Fibroblast of lung (primary cell): ENCODE results near the gene LYRM2. TPM values are rescaled to one million over a fixed set of nuclear protein-coding genes. Genes with fewer than 3 reads are reported as not detected.

Experiments
- DNase-seq, 2 donors: peaks; one replicate each; pipeline versions ENCODE4 v3.0.0 to v3.0.0-alpha.2; 2010; ENCODE audit warnings: low read depth in 2 of 2
- H2AFZ ChIP-seq: 2 replicates; pipeline ENCODE4 v1.5.1; 2012; ENCODE audit warnings: low read length, control low read depth, inconsistent platforms
- H3K27ac ChIP-seq: 2 replicates; pipeline ENCODE4 v1.5.1; 2011; ENCODE audit warnings: low read length, control low read depth; ENCODE audit not compliant: insufficient read depth
- H3K27me3 ChIP-seq: 2 replicates; pipeline ENCODE4 v1.5.1; 2011; ENCODE audit warnings: mild to moderate bottlenecking, low read length; ENCODE audit not compliant: control insufficient read depth, insufficient read depth
- H3K36me3 ChIP-seq: 2 replicates; pipeline ENCODE4 v1.5.1; 2011; ENCODE audit warnings: low read length; ENCODE audit not compliant: control insufficient read depth, insufficient read depth
- H3K4me1 ChIP-seq: 2 replicates; pipeline ENCODE4 v1.5.1; 2011; ENCODE audit warnings: low read length; ENCODE audit not compliant: control insufficient read depth, insufficient read depth; ENCODE audit errors: extremely low read depth
- H3K4me2 ChIP-seq: 2 replicates; pipeline ENCODE4 v1.5.1; 2011; ENCODE audit warnings: low read length, control low read depth; ENCODE audit not compliant: insufficient read depth; ENCODE audit errors: extremely low read depth
- H3K4me3 ChIP-seq, 4 experiments: fragments of 200-600 bp in 1 of 4; sonication (generic) in 1 of 4; replicated peaks in 1 of 4; 2 replicates each; pipeline ENCODE4 v1.5.1; 2011 to 2016; ENCODE audit warnings: low read length in 4 of 4, low read depth in 3 of 4, mild to moderate bottlenecking in 3 of 4, control low read depth in 2 of 4, inconsistent platforms in 1 of 4, mixed read lengths in 1 of 4; ENCODE audit not compliant: insufficient read depth in 1 of 4; ENCODE audit errors: control extremely low read depth in 1 of 4
- H3K79me2 ChIP-seq: 2 replicates; pipeline ENCODE4 v1.5.1; 2012; ENCODE audit warnings: mild to moderate bottlenecking, low read length, inconsistent platforms; ENCODE audit not compliant: control insufficient read depth, insufficient read depth
- H3K9ac ChIP-seq: 2 replicates; pipeline ENCODE4 v1.5.1; 2011; ENCODE audit warnings: mild to moderate bottlenecking, low read length, control low read depth; ENCODE audit not compliant: insufficient read depth
- H3K9me3 ChIP-seq: 2 replicates; pipeline ENCODE4 v1.5.1; 2012; ENCODE audit warnings: low read depth, low read length; ENCODE audit not compliant: control insufficient read depth, insufficient read depth
- H4K20me1 ChIP-seq: 2 replicates; pipeline ENCODE4 v1.5.1; 2011; ENCODE audit warnings: low read length; ENCODE audit not compliant: control insufficient read depth, insufficient read depth; ENCODE audit errors: extremely low read depth
- EZH2 ChIP-seq: IDR thresholded peaks from 2 replicates; pipeline ENCODE4 v1.5.1; 2012; ENCODE audit warnings: low read length, control low read depth, mild to moderate bottlenecking; ENCODE audit errors: missing control alignments
- polyA plus RNA-seq, 2 donors: library from polyadenylated mRNA; depleted of rRNA in 1 of 2; stranded (reverse) in 1 of 2; unstranded in 1 of 2; fragments of >200 nt; gene quantifications; 2 replicates each; pipeline ENCODE4 v1.2.1, GENCODE V29; 2011 to 2012; ENCODE audit warnings: missing spikeins in 1 of 2
- total RNA-seq: library from RNA; depleted of rRNA; stranded (reverse); fragments of >200 nt; gene quantifications from 2 replicates; pipeline ENCODE4 v1.2.1, GENCODE V29; 2014
- TF ChIP-seq, protein P1 (sequence below), 2 donors: IDR thresholded peaks in 1 of 2; conservative IDR thresholded peaks in 1 of 2; 1 replicate in 1 of 2; 2 replicates in 1 of 2; pipeline ENCODE4 v1.5.1; 2011 to 2012; ENCODE audit warnings: low read length in 2 of 2, control low read depth in 1 of 2, inconsistent platforms in 1 of 2, low read depth in 1 of 2, mild to moderate bottlenecking in 1 of 2

Gene LYRM2
- total and polyA plus RNA-seq, 2 donors (not counting 1 experiment from before 2014, with no cell fraction given): 27.4 to 66.1 TPM

DNA sequence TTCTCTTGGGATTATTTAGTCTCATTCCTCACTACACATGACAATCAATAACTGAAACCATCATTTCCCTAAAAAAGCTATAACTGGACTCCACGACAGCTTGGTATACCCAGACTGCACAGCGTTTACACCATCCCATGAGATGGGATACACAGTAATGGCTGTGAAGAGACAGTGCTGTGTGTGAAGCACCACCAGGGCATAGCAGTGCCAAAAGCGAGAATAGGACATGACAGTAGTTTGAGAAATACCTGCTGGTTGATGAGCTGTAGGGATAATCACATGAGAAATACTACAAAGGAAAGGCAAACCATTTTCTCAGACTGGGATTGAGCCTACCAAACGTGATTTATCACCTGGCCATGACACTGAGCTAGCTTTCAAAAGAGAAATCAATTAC lies 22.4 kb upstream of the LYRM2 start:
- H2AFZ ChIP-seq: no peak overlapping the region
- no peak overlapping the region for H3K4me2 ChIP-seq
- H3K9me3 ChIP-seq: no peaks in the 10 kb centered on the region
- H3K36me3 ChIP-seq: peaks cover 6% of the 10 kb centered on the region
- H4K20me1 ChIP-seq: no peaks in the 10 kb centered on the region
- H3K4me3 ChIP-seq: no peak overlapping the region
- no peak for DNase-seq
- H3K79me2 ChIP-seq: no peaks in the 10 kb centered on the region
- no peaks in the 10 kb centered on the region for H3K27me3 ChIP-seq
- H3K4me1 ChIP-seq: no peaks in the 10 kb centered on the region
- TF ChIP-seq EZH2: no peak
- TF ChIP-seq, protein P1, sequence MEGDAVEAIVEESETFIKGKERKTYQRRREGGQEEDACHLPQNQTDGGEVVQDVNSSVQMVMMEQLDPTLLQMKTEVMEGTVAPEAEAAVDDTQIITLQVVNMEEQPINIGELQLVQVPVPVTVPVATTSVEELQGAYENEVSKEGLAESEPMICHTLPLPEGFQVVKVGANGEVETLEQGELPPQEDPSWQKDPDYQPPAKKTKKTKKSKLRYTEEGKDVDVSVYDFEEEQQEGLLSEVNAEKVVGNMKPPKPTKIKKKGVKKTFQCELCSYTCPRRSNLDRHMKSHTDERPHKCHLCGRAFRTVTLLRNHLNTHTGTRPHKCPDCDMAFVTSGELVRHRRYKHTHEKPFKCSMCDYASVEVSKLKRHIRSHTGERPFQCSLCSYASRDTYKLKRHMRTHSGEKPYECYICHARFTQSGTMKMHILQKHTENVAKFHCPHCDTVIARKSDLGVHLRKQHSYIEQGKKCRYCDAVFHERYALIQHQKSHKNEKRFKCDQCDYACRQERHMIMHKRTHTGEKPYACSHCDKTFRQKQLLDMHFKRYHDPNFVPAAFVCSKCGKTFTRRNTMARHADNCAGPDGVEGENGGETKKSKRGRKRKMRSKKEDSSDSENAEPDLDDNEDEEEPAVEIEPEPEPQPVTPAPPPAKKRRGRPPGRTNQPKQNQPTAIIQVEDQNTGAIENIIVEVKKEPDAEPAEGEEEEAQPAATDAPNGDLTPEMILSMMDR (conservative IDR thresholded peaks at IDR 0.05 in 1 of 2, IDR thresholded peaks at IDR 0.05 in 1 of 2; ENCODE audit: low read depth in 1 of 2, low read length in 2 of 2): no peak
- H3K9ac ChIP-seq: no peak overlapping the region
- H3K27ac ChIP-seq: no peak overlapping the region

- Histone ChIP-seq H3K27me3 (no peaks in the 10 kb centered on the region), H4K20me1 (no peaks in the 10 kb centered on the region), H3K27ac (no peak overlapping the region), H3K4me2 (no peak overlapping the region), H3K79me2 (no peaks in the 10 kb centered on the region), H3K9me3 (no peaks in the 10 kb centered on the region), H3K4me3 (no peak overlapping the region), H2AFZ (no peak overlapping the region), H3K4me1 (no peaks in the 10 kb centered on the region), H3K36me3 (peaks cover 4% of the 10 kb centered on the region), H3K9ac (no peak overlapping the region)
- TF ChIP-seq EZH2: no peak
- TF ChIP-seq, protein P1 (conservative IDR thresholded peaks at IDR 0.05 in 1 of 2, IDR thresholded peaks at IDR 0.05 in 1 of 2; ENCODE audit: low read depth in 1 of 2, low read length in 2 of 2): no peak
- no peak for DNase-seq
Measured at GRCh38 chr6:89657445-89658158, 19.1 kb upstream of the LYRM2 start.

GRCh38 chr6:89655122-89655521 lies 16.6 kb upstream of the LYRM2 start:
- no peak overlapping the region for H2AFZ ChIP-seq
- H4K20me1 ChIP-seq: no peaks in the 10 kb centered on the region
- no peak for TF ChIP-seq EZH2
- TF ChIP-seq, protein P1 (conservative IDR thresholded peaks at IDR 0.05 in 1 of 2, IDR thresholded peaks at IDR 0.05 in 1 of 2; ENCODE audit: low read depth in 1 of 2, low read length in 2 of 2): no peak
- H3K4me2 ChIP-seq: no peak overlapping the region
- no peak overlapping the region for H3K4me3 ChIP-seq
- no peaks in the 10 kb centered on the region for H3K27me3 ChIP-seq
- peaks cover 9% of the 10 kb centered on the region for H3K36me3 ChIP-seq
- no peak overlapping the region for H3K27ac ChIP-seq
- DNase-seq: peak in 1 of 2 donors; percentile 51
- H3K79me2 ChIP-seq: no peaks in the 10 kb centered on the region
- H3K4me1 ChIP-seq: no peaks in the 10 kb centered on the region
- H3K9me3 ChIP-seq: no peaks in the 10 kb centered on the region
- H3K9ac ChIP-seq: no peak overlapping the region
